ENCODE measurements around the gene SLC2A11.
A peak's percentile ranks its signal among the peaks of the same experiment; 100 is the strongest.

SLC2A11 gene

DNA sequence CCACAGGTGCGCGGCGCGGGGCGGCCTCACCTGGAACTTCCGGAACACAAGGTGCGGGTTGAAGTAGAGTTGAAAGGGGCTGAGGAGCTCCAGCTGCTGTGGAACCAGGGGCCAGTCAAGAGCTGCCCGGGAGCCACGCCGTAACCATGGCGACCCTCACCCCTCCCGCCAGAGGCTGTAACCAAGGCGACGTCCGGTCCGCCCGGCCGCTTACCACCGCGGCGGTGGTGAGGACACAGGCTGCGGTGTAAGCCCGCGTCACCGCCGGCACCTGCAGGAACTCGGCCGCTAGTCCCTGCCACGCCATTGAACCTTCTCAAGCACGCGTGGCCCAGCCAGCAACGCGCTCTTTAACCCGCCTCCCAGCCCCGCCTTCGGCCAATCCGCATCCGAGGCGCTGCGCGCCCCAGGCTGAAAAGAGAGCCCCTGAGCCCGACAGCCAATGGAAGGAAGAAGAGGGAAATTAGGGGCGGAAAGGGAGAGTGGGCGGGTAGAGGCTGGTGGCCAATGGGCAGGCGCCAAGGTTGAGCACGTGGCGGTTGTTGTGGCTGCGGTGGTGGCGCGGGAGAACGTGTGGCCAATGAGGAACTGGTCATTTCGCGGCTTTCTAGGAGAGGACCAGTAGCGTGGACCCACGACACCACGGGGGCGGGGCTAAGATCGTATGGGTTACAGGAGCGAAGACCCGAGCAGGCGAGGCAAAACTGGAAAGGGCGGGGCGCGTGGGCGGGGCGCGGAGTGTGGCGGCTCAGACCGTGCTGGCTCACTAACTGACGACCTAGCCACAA lies 18.8 kb upstream of the SLC2A11 start, which contains the start of gene DERL3:
TSS of gene DERL3 (minus strand) at position 326 of the 788 bp plus-strand sequence. CDS start at position 307, 19 bp downstream.
- 1% methylated on average over 46 to 58 of the region's 70 CpGs for WGBS, 2 experiments (ENCODE audit: insufficient coverage in 2 of 2)
- Histone ChIP-seq H3K4me1 (ENCODE audit: control insufficient read depth, insufficient read depth, low read length, poor library complexity, severe bottlenecking) (peaks cover 21% of the 10 kb centered on the region), H3K9me3 (ENCODE audit: control insufficient read depth, low read length) (no peaks in the 10 kb centered on the region), H3K4me3 (ENCODE audit: extremely low read depth, insufficient read depth, low read length, poor library complexity, severe bottlenecking) (peak within 1 kb of the TSS; percentile 37), H3K36me3 (ENCODE audit: control insufficient read depth, insufficient read depth, low read length) (peaks cover 22% of the 10 kb centered on the region), H3K27ac (ENCODE audit: low read depth, low read length, severe bottlenecking) (peak within 1 kb of the TSS; percentile 41)

DNA sequence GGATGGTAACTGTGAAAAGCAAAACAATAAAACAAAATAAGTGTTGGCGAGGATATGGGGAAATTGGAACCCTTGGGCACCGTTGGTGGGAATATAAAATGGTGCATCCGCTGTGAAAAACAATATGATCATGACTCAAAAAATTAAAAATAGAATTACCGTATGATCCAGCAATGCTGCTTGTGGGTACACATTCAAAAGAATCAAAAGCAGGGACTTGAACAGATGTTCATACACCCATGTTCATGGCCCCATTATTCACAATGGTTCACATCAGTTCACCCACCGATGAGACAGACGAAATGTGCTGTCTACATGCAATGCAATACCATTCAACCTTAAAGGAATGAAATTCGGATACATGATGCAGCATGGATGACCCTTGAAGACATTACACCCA lies 17.6 kb upstream of the SLC2A11 start:
- Histone ChIP-seq H3K4me1 (ENCODE audit: control insufficient read depth, insufficient read depth, low read length, poor library complexity, severe bottlenecking) (peaks cover 27% of the 10 kb centered on the region), H3K36me3 (ENCODE audit: control insufficient read depth, insufficient read depth, low read length) (peaks cover 16% of the 10 kb centered on the region), H3K27ac (ENCODE audit: low read depth, low read length, severe bottlenecking) (no peak overlapping the region), H3K9me3 (ENCODE audit: control insufficient read depth, low read length) (no peaks in the 10 kb centered on the region), H3K4me3 (ENCODE audit: extremely low read depth, insufficient read depth, low read length, poor library complexity, severe bottlenecking) (no peak overlapping the region)
- WGBS, 2 experiments (ENCODE audit: insufficient coverage in 2 of 2): 91 to 94% methylated on average over 6 to 7 of the region's 7 CpGs

DNA sequence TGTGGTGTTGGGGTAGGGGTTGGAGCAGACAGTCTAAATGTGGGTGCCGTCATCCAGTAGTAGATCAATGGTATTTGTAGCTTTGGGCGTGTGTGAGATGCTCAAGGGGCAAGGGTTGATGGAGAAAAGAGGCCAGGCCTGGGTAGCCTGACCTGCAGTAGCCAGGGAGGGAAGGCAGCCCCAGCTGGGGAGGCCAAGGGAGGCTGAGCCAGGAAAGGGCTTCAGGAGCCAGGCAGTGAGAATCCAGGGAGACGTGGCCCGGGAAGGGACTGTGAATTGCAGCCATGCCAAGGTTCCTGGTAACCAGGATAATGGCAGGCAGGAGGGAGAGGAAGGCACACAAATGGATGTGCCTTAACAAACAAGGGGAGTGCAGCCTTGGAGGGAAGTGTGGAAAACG lies 16.4 kb upstream of the SLC2A11 start:
- Histone ChIP-seq H3K4me3 (ENCODE audit: extremely low read depth, insufficient read depth, low read length, poor library complexity, severe bottlenecking) (no peak overlapping the region), H3K27ac (ENCODE audit: low read depth, low read length, severe bottlenecking) (no peak overlapping the region), H3K4me1 (ENCODE audit: control insufficient read depth, insufficient read depth, low read length, poor library complexity, severe bottlenecking) (peaks cover 37% of the 10 kb centered on the region), H3K9me3 (ENCODE audit: control insufficient read depth, low read length) (no peaks in the 10 kb centered on the region), H3K36me3 (ENCODE audit: control insufficient read depth, insufficient read depth, low read length) (peaks cover 4% of the 10 kb centered on the region)
- 84 to 92% methylated on average over 3 to 5 of the region's 5 CpGs for WGBS, 2 experiments (ENCODE audit: insufficient coverage in 2 of 2)

DNA sequence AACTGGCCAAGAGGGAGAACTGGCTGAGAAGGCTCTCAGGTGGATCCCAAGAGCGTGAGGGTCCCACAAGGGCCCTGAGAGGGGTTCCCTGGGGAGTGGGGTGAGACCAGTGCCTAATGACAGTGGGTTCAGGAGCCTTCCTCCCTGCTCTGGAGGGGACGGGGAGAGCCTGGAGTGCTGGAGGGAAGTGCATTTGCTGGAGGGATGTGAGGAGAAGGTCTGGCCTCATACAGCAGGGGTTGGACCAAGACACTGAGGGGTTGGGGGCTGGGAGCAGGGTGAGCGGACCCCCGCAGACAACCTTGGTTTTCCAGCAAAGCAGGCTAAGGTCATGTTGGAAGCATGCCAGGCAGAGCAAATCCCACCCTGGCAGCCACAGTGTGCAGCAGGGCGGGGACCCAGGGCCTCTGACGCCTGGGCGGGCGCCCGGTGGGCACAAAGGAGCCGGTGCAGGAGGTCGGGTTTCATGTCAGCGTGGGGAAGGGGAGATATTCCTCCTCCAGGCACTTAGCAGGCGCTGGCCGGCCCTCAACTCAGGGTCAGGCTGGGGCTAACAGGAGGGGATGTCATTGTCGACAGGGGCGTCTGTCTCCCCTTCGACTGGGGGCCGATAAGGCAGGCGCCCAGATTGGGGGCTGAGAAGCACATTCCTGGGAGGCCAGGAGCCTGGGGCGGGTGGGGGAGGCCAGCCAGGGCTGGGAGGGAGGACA lies 15.8 kb upstream of the SLC2A11 start:
- H3K27ac ChIP-seq (ENCODE audit: low read depth, low read length, severe bottlenecking): no peak overlapping the region
- H3K4me1 ChIP-seq (ENCODE audit: control insufficient read depth, insufficient read depth, low read length, poor library complexity, severe bottlenecking): peaks cover 39% of the 10 kb centered on the region
- no peak overlapping the region for H3K4me3 ChIP-seq (ENCODE audit: extremely low read depth, insufficient read depth, low read length, poor library complexity, severe bottlenecking)
- WGBS, 2 experiments (ENCODE audit: insufficient coverage in 2 of 2): 71 to 78% methylated on average over 15 to 20 of the region's 20 CpGs
- no peaks in the 10 kb centered on the region for H3K9me3 ChIP-seq (ENCODE audit: control insufficient read depth, low read length)
- H3K36me3 ChIP-seq (ENCODE audit: control insufficient read depth, insufficient read depth, low read length): no peaks in the 10 kb centered on the region

DNA sequence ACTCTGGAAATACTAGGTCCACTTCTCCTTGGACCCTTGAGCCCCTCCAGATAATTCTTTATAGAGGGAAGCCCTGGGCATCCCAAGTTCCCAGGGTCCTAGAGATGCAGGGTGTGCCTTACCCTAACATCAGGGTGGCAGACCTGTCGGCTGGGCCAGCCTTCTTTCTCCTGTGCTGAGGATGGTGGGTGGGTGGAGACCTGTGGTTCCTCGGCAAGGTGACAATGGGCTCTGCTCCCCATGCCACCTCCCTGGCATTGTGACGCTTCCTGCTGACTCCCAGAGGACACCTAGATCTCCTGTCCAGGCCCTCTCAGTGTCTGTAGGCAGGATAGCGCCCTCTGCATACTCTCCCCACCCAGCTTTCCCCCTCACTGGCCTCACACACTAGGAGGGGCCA lies 15.1 kb upstream of the SLC2A11 start:
- Histone ChIP-seq H3K9me3 (ENCODE audit: control insufficient read depth, low read length) (no peaks in the 10 kb centered on the region), H3K36me3 (ENCODE audit: control insufficient read depth, insufficient read depth, low read length) (no peaks in the 10 kb centered on the region), H3K4me3 (ENCODE audit: extremely low read depth, insufficient read depth, low read length, poor library complexity, severe bottlenecking) (no peak overlapping the region), H3K27ac (ENCODE audit: low read depth, low read length, severe bottlenecking) (peak overlapping the region; percentile 10), H3K4me1 (ENCODE audit: control insufficient read depth, insufficient read depth, low read length, poor library complexity, severe bottlenecking) (peaks cover 43% of the 10 kb centered on the region)
- 79 to 93% methylated on average over 2 of the region's 4 CpGs for WGBS, 2 experiments (ENCODE audit: insufficient coverage in 2 of 2)

DNA sequence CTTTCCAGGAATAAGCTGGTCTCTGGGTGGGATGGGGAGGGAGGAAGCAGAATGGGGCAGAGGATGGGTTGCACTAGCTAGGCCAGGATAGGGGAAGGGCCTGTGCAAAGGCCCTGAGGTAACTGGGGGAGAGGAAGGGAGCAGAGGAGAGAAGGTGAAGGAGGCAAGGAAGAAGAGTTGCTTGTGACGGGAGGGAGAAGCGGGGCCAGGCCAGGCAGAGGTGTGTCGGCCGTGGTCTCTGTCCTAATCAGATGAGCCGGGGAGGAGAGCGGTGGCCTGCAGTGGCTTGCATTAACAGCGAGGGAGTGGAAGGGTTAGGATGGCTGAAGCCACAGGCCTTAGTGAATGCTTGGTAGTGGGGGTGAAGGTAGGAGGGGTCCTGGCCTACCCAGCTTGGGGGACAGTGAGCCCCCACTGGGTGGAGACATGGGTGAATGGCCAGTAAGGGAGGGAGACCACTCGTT lies 12.9 kb upstream of the SLC2A11 start:
- Histone ChIP-seq H3K4me1 (ENCODE audit: control insufficient read depth, insufficient read depth, low read length, poor library complexity, severe bottlenecking) (peaks cover 44% of the 10 kb centered on the region), H3K36me3 (ENCODE audit: control insufficient read depth, insufficient read depth, low read length) (no peaks in the 10 kb centered on the region), H3K9me3 (ENCODE audit: control insufficient read depth, low read length) (no peaks in the 10 kb centered on the region), H3K4me3 (ENCODE audit: extremely low read depth, insufficient read depth, low read length, poor library complexity, severe bottlenecking) (no peak overlapping the region), H3K27ac (ENCODE audit: low read depth, low read length, severe bottlenecking) (no peak overlapping the region)
- WGBS, 2 experiments (ENCODE audit: insufficient coverage in 2 of 2): 76 to 84% methylated on average over 8 of the region's 8 CpGs

DNA sequence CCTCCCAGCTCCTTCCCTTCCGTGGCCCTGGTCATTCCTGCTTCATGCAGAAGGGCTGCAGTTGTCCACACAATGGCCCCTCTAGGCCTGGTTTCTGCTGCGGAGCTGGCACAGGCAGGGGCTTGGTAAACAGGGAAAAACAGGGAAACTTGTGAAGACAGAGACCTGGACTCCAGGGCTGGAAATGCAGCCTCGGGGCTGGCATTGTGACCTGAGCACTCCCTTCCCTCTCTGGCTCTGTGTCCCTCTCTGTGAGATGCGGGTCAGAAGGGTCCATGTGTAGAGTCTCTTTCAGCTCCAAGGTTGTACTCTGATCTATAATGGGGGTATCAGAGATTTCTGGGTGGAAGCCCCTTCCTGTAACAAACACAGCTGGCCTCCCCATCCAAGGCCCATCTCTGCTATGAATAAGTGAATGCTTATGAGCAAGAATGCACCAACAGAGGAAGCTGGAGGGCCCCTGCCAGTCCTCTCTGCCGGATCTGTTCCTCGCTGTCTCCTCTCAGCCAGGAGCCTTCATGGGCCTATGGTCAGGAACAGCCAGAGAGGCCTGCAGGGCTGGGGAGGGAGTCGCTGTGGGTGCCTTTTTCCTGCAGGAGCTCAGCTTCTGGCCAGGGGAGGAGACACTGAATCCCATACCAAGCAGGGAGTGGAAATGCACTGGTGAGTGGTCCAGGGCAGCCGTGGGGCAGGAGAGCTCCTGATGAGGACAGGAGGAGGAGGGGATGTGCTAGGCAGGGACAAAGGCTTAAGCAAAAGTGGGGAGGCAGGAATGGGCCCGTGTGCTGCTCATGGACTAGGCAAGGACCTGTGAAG lies 12.2 kb upstream of the SLC2A11 start:
- H3K9me3 ChIP-seq (ENCODE audit: control insufficient read depth, low read length): no peaks in the 10 kb centered on the region
- no peaks in the 10 kb centered on the region for H3K36me3 ChIP-seq (ENCODE audit: control insufficient read depth, insufficient read depth, low read length)
- H3K4me1 ChIP-seq (ENCODE audit: control insufficient read depth, insufficient read depth, low read length, poor library complexity, severe bottlenecking): peaks cover 44% of the 10 kb centered on the region
- H3K4me3 ChIP-seq (ENCODE audit: extremely low read depth, insufficient read depth, low read length, poor library complexity, severe bottlenecking): no peak overlapping the region
- WGBS, 2 experiments (ENCODE audit: insufficient coverage in 2 of 2): 76 to 78% methylated on average over 8 of the region's 9 CpGs
- H3K27ac ChIP-seq (ENCODE audit: low read depth, low read length, severe bottlenecking): no peak overlapping the region

DNA sequence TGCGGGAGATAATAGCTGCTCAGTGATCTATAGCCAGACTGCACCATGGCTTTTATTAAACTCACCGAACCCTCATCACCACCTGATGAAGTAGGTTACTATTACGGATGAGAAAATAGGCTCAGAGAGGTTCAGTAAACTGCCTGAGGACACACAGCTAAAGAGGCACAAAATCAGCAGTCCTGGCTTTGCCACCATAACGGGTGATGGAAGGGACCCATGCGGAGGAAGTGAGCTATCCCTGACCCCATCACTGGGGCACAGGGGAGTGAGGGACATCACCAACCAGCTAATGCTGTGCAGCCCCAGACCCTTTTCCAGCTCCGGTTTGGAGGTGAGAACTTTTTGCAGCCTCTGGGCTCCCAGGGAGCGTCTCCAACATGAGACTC lies 11.6 kb upstream of the SLC2A11 start:
- peak overlapping the region; percentile 63 for H3K27ac ChIP-seq (ENCODE audit: low read depth, low read length, severe bottlenecking)
- peaks cover 44% of the 10 kb centered on the region for H3K4me1 ChIP-seq (ENCODE audit: control insufficient read depth, insufficient read depth, low read length, poor library complexity, severe bottlenecking)
- H3K9me3 ChIP-seq (ENCODE audit: control insufficient read depth, low read length): no peaks in the 10 kb centered on the region
- no peaks in the 10 kb centered on the region for H3K36me3 ChIP-seq (ENCODE audit: control insufficient read depth, insufficient read depth, low read length)
- H3K4me3 ChIP-seq (ENCODE audit: extremely low read depth, insufficient read depth, low read length, poor library complexity, severe bottlenecking): no peak overlapping the region
- WGBS, 2 experiments (ENCODE audit: insufficient coverage in 2 of 2): 84 to 86% methylated on average over 6 to 7 of the region's 7 CpGs

DNA sequence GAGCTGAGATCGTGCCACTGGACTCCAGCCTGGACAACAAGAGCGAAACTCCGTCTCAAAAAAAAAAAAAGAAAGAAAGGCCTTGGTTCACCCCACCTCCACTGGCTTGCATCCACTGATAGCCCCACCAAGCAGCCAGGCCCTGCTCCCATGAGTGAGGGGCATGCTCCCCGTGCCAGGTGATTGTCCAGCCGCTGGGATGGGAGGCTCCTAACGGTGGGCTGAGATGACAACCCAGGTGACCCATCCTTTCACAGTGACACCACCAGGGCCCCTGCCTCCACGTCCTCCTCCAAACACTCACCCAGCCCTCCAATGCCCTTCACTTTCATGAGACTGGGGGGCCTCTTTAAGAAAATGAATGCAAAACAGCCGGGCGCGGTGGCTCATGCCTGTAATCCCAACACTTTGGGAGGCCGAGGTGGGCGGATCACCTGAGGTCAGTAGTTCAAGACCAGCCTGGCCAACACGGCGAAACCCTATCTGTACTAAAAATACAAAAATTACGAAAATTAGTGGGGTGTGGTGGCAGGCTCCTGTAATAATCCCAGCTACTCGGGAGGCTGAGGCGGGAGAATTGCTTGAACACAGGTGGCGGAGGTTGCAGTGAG lies 10.3 kb upstream of the SLC2A11 start:
- 92 to 94% methylated on average over 11 to 15 of the region's 18 CpGs for WGBS, 2 experiments (ENCODE audit: insufficient coverage in 2 of 2)

More for the DNA sequence above, 10.3 kb upstream of the SLC2A11 start:
- no peak overlapping the region for H3K4me3 ChIP-seq (ENCODE audit: extremely low read depth, insufficient read depth, low read length, poor library complexity, severe bottlenecking)
- no peaks in the 10 kb centered on the region for H3K9me3 ChIP-seq (ENCODE audit: control insufficient read depth, low read length)
- H3K4me1 ChIP-seq (ENCODE audit: control insufficient read depth, insufficient read depth, low read length, poor library complexity, severe bottlenecking): peaks cover 39% of the 10 kb centered on the region
- no peak overlapping the region for H3K27ac ChIP-seq (ENCODE audit: low read depth, low read length, severe bottlenecking)
- no peaks in the 10 kb centered on the region for H3K36me3 ChIP-seq (ENCODE audit: control insufficient read depth, insufficient read depth, low read length)

All from mesodermal cell (in vitro differentiated cells).